SK-N-MC (cell line): ENCODE results near the gene ETS2.

Experiments used
- EZH2 ChIP-seq: fragments of 200-600 bp; sonication (generic); IDR thresholded peaks from one replicate; pipeline ENCODE4 v1.6.1; 2017; ENCODE audit warnings: antibody characterized with exemption
- FOXP2 ChIP-seq: optimal IDR thresholded peaks from 2 replicates; pipeline ENCODE3; 2011; ENCODE audit warnings: mild to moderate bottlenecking, moderate library complexity; ENCODE audit not compliant: insufficient read depth; ENCODE audit errors: extremely low read length, control extremely low read depth
- POLR2AphosphoS5 ChIP-seq: IDR thresholded peaks from 2 replicates; pipeline ENCODE4 v1.6.1; 2012; ENCODE audit warnings: mild to moderate bottlenecking, low read depth, low read length, borderline replicate concordance

DNA sequence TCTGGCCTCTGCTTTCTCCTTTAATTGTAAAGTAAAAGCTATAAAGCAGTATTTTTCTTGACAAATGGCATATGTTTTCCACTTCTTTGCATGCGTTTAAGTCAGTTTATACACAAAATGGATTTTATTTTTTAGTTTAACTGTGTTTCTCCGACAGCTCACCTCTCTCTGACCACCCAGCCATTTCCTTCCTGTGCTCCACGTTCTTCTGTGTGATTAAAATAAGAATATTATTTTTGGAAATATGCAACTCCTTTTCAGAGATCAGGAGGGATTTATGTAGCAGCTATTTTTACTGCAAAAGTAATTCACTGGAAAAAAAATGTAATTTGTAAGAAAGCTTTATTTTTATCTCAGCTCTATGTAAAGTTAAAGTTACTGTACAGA lies 18.0 kb downstream of the ETS2 start:
- no peak for TF ChIP-seq POLR2AphosphoS5
- TF ChIP-seq FOXP2: no peak
- no peak for TF ChIP-seq EZH2
